ENCODE measurements around the gene SLC9A3.

DNA sequence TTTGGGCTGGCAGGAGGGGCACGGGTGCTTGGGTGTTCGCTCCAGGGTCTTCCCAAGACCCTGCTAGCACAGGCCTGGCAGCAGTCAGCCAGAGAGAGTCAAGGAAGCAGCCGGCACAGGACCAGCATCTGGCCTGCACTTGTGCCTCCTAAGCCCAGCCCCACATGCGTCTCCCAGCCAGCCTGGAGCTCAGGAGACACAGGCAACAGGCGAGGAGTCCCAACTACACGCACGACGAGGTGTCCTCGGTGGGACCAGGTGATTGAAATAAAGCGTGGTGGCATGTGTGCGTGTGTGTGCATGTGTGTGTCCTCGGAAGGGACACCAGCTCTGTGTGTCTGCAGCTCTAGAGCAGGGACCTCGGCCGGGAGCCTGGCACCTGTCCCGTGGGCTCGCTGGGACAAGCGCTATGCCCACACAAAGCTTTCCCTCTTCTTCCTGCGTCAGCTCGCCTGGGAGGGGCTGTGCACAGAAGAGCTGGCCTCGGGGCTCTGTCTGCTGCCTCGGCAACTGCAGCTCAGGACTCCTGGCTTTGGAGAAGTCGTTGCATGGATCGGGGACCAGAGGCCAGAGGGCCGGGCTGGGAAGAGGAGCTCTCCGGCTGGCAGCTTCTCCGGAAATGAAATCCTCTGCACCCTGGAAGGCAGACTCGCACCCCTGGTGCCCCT lies 14.7 kb upstream of the SLC9A3 start:
- TF ChIP-seq, protein P1, sequence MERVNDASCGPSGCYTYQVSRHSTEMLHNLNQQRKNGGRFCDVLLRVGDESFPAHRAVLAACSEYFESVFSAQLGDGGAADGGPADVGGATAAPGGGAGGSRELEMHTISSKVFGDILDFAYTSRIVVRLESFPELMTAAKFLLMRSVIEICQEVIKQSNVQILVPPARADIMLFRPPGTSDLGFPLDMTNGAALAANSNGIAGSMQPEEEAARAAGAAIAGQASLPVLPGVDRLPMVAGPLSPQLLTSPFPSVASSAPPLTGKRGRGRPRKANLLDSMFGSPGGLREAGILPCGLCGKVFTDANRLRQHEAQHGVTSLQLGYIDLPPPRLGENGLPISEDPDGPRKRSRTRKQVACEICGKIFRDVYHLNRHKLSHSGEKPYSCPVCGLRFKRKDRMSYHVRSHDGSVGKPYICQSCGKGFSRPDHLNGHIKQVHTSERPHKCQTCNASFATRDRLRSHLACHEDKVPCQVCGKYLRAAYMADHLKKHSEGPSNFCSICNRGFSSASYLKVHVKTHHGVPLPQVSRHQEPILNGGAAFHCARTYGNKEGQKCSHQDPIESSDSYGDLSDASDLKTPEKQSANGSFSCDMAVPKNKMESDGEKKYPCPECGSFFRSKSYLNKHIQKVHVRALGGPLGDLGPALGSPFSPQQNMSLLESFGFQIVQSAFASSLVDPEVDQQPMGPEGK (CRISPR knock-in tag; IDR thresholded peaks at IDR 0.05; ENCODE audit: borderline replicate concordance): no peak
- TF ChIP-seq GLIS3 (CRISPR knock-in tag; IDR thresholded peaks at IDR 0.05): no peak
- TF ChIP-seq RARB (CRISPR knock-in tag; IDR thresholded peaks at IDR 0.05): no peak
- TF ChIP-seq, protein P2, sequence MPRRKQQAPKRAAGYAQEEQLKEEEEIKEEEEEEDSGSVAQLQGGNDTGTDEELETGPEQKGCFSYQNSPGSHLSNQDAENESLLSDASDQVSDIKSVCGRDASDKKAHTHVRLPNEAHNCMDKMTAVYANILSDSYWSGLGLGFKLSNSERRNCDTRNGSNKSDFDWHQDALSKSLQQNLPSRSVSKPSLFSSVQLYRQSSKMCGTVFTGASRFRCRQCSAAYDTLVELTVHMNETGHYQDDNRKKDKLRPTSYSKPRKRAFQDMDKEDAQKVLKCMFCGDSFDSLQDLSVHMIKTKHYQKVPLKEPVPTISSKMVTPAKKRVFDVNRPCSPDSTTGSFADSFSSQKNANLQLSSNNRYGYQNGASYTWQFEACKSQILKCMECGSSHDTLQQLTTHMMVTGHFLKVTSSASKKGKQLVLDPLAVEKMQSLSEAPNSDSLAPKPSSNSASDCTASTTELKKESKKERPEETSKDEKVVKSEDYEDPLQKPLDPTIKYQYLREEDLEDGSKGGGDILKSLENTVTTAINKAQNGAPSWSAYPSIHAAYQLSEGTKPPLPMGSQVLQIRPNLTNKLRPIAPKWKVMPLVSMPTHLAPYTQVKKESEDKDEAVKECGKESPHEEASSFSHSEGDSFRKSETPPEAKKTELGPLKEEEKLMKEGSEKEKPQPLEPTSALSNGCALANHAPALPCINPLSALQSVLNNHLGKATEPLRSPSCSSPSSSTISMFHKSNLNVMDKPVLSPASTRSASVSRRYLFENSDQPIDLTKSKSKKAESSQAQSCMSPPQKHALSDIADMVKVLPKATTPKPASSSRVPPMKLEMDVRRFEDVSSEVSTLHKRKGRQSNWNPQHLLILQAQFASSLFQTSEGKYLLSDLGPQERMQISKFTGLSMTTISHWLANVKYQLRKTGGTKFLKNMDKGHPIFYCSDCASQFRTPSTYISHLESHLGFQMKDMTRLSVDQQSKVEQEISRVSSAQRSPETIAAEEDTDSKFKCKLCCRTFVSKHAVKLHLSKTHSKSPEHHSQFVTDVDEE (CRISPR knock-in tag; IDR thresholded peaks at IDR 0.05): no peak
- TF ChIP-seq, protein P3, sequence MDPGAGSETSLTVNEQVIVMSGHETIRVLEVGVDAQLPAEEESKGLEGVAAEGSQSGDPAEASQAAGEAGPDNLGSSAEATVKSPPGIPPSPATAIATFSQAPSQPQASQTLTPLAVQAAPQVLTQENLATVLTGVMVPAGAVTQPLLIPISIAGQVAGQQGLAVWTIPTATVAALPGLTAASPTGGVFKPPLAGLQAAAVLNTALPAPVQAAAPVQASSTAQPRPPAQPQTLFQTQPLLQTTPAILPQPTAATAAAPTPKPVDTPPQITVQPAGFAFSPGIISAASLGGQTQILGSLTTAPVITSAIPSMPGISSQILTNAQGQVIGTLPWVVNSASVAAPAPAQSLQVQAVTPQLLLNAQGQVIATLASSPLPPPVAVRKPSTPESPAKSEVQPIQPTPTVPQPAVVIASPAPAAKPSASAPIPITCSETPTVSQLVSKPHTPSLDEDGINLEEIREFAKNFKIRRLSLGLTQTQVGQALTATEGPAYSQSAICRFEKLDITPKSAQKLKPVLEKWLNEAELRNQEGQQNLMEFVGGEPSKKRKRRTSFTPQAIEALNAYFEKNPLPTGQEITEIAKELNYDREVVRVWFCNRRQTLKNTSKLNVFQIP (CRISPR knock-in tag; IDR thresholded peaks at IDR 0.05; ENCODE audit: borderline replicate concordance, low read depth): no peak
- no peak for TF ChIP-seq ZFP30 (CRISPR knock-in tag; IDR thresholded peaks at IDR 0.05)
- no peak for TF ChIP-seq ARNTL (CRISPR knock-in tag; IDR thresholded peaks at IDR 0.05; ENCODE audit: borderline replicate concordance, low read depth)
- TF ChIP-seq CSDC2 (CRISPR knock-in tag; IDR thresholded peaks at IDR 0.05): no peak
- no peak for TF ChIP-seq ZFP3 (CRISPR knock-in tag; IDR thresholded peaks at IDR 0.05)
- no peak for TF ChIP-seq SNAI2 (CRISPR knock-in tag; IDR thresholded peaks at IDR 0.05)
- no peak for TF ChIP-seq ZNF565 (CRISPR knock-in tag; conservative IDR thresholded peaks at IDR 0.05; ENCODE audit: low read depth)

Measured in SK-N-SH treated with all-trans-retinoic acid at 6 μM for 48 hours (cell line).